AG09309 (cell line): ENCODE data around the gene LIPM.

Source experiments
- DNase-seq: peaks from one replicate; pipeline ENCODE4 v3.0.0-alpha.2; 2010; ENCODE audit warnings: low read depth
- H3K4me3 ChIP-seq: 2 replicates; pipeline ENCODE4 v1.5.1; 2011; ENCODE audit warnings: mild to moderate bottlenecking, low read depth, low read length, moderate library complexity; ENCODE audit not compliant: control insufficient read depth
- CTCF ChIP-seq: IDR thresholded peaks from 2 replicates; pipeline ENCODE4 v1.5.1; 2011; ENCODE audit warnings: mild to moderate bottlenecking, low read depth, low read length, inconsistent platforms; ENCODE audit not compliant: insufficient read depth, control insufficient read depth; ENCODE audit errors: missing control alignments

The LIPM gene

GRCh38 chr10:88852327-88852726 is 49.8 kb downstream of the LIPM start:
- no peak overlapping the region for H3K4me3 ChIP-seq
- TF ChIP-seq CTCF, result no peak
- DNase-seq, result no peak

- DNase-seq, result no peak
- H3K4me3 ChIP-seq, result no peak overlapping the region
- TF ChIP-seq CTCF, result no peak
Observed at GRCh38 chr10:88853155-88853881, 50.8 kb downstream of the LIPM start.

- TF ChIP-seq CTCF, result no peak
- no peak for DNase-seq
Observed at GRCh38 chr10:88854684-88855083, 52.2 kb downstream of the LIPM start.

GRCh38 chr10:88857831-88858230 is 55.3 kb downstream of the LIPM start:
- no peak for TF ChIP-seq CTCF
- no peak for DNase-seq
- H3K4me3 ChIP-seq, result no peak overlapping the region

More at GRCh38 chr10:88854684-88855083, 52.2 kb downstream of the LIPM start:
- no peak overlapping the region for H3K4me3 ChIP-seq

GRCh38 chr10:88858491-88858890 is 56.0 kb downstream of the LIPM start:
- TF ChIP-seq CTCF, result no peak
- H3K4me3 ChIP-seq, result no peak overlapping the region
- no peak for DNase-seq

GRCh38 chr10:88861036-88861435 is 58.5 kb downstream of the LIPM start:
- no peak for DNase-seq
- no peak overlapping the region for H3K4me3 ChIP-seq
- TF ChIP-seq CTCF, result no peak
